ENCODE measurements around the gene GHITM.
"Not testable (repeated sequence)": the region's sequence is repeated elsewhere in the genome, so short reads cannot be mapped to it uniquely, and the experiment has no call there.

Gene GHITM

GRCh38 chr10:84098667-84099066 lies 40.6 kb upstream of the GHITM start:
- H3K4me3 ChIP-seq (ENCODE audit: insufficient read depth, low read length, poor library complexity, severe bottlenecking), result no peak overlapping the region
- H2AFZ ChIP-seq (ENCODE audit: low read depth, low read length, severe bottlenecking), result no peak overlapping the region
- no peaks in the 10 kb centered on the region for H3K27me3 ChIP-seq (ENCODE audit: low read length)
- H4K20me1 ChIP-seq (ENCODE audit: low read depth, low read length), result no peaks in the 10 kb centered on the region
- H3K9me3 ChIP-seq (ENCODE audit: insufficient read depth, low read length), result no peaks in the 10 kb centered on the region
- no peaks in the 10 kb centered on the region for H3K36me3 ChIP-seq (ENCODE audit: low read length)
- no peak overlapping the region for H3K9ac ChIP-seq (ENCODE audit: low read length)
- H3K9me2 ChIP-seq (replicated peaks; ENCODE audit: insufficient read depth, low read length), result no peaks in the 10 kb centered on the region
- TF ChIP-seq EZH2phosphoT487 (conservative IDR thresholded peaks at IDR 0.05; ENCODE audit: low read length), result no peak
- no peak for TF ChIP-seq CTCF (IDR thresholded peaks at IDR 0.05; ENCODE audit: insufficient read depth, low read length, poor library complexity, severe bottlenecking)
- H3K4me2 ChIP-seq (ENCODE audit: low read depth, low read length, poor library complexity, severe bottlenecking), result no peak overlapping the region
- no peak overlapping the region for H3K27ac ChIP-seq (ENCODE audit: low read depth, low read length)
- H3K79me2 ChIP-seq (ENCODE audit: insufficient read depth, low read length), result no peaks in the 10 kb centered on the region
- H3F3A ChIP-seq (ENCODE audit: insufficient read depth), result no peaks in the 10 kb centered on the region

GRCh38 chr10:84101042-84101441 lies 38.3 kb upstream of the GHITM start:
- Histone ChIP-seq H3K79me2 (ENCODE audit: insufficient read depth, low read length) (no peaks in the 10 kb centered on the region), H3K4me3 (ENCODE audit: insufficient read depth, low read length, poor library complexity, severe bottlenecking) (no peak overlapping the region), H3K27ac (ENCODE audit: low read depth, low read length) (no peak overlapping the region), H3K36me3 (ENCODE audit: low read length) (no peaks in the 10 kb centered on the region), H3K9ac (ENCODE audit: low read length) (no peak overlapping the region), H3K27me3 (ENCODE audit: low read length) (no peaks in the 10 kb centered on the region), H3F3A (ENCODE audit: insufficient read depth) (no peaks in the 10 kb centered on the region), H3K9me3 (ENCODE audit: insufficient read depth, low read length) (no peaks in the 10 kb centered on the region), H4K20me1 (ENCODE audit: low read depth, low read length) (no peaks in the 10 kb centered on the region), H3K4me2 (ENCODE audit: low read depth, low read length, poor library complexity, severe bottlenecking) (no peak overlapping the region), H3K9me2 (replicated peaks; ENCODE audit: insufficient read depth, low read length) (no peaks in the 10 kb centered on the region), H2AFZ (ENCODE audit: low read depth, low read length, severe bottlenecking) (no peak overlapping the region)
- no peak for TF ChIP-seq CTCF (IDR thresholded peaks at IDR 0.05; ENCODE audit: insufficient read depth, low read length, poor library complexity, severe bottlenecking)
- no peak for TF ChIP-seq EZH2phosphoT487 (conservative IDR thresholded peaks at IDR 0.05; ENCODE audit: low read length)

GRCh38 chr10:84108797-84109196 lies 30.5 kb upstream of the GHITM start:
- Histone ChIP-seq H3K9ac (ENCODE audit: low read length) (no peak overlapping the region), H3K9me2 (replicated peaks; ENCODE audit: insufficient read depth, low read length) (no peaks in the 10 kb centered on the region), H4K20me1 (ENCODE audit: low read depth, low read length) (no peaks in the 10 kb centered on the region), H3K36me3 (ENCODE audit: low read length) (no peaks in the 10 kb centered on the region), H3K4me3 (ENCODE audit: insufficient read depth, low read length, poor library complexity, severe bottlenecking) (no peak overlapping the region), H3F3A (ENCODE audit: insufficient read depth) (no peaks in the 10 kb centered on the region), H3K27ac (ENCODE audit: low read depth, low read length) (no peak overlapping the region), H2AFZ (ENCODE audit: low read depth, low read length, severe bottlenecking) (no peak overlapping the region), H3K4me2 (ENCODE audit: low read depth, low read length, poor library complexity, severe bottlenecking) (no peak overlapping the region), H3K79me2 (ENCODE audit: insufficient read depth, low read length) (no peaks in the 10 kb centered on the region), H3K9me3 (ENCODE audit: insufficient read depth, low read length) (no peaks in the 10 kb centered on the region), H3K27me3 (ENCODE audit: low read length) (no peaks in the 10 kb centered on the region)
- TF ChIP-seq EZH2phosphoT487 (conservative IDR thresholded peaks at IDR 0.05; ENCODE audit: low read length), result no peak
- no peak for TF ChIP-seq CTCF (IDR thresholded peaks at IDR 0.05; ENCODE audit: insufficient read depth, low read length, poor library complexity, severe bottlenecking)

- H4K20me1 ChIP-seq (ENCODE audit: low read depth, low read length); H3K9me3 ChIP-seq (ENCODE audit: insufficient read depth, low read length); H3F3A ChIP-seq (ENCODE audit: insufficient read depth); H3K36me3 ChIP-seq (ENCODE audit: low read length); H3K27me3 ChIP-seq (ENCODE audit: low read length); H3K4me3 ChIP-seq (ENCODE audit: insufficient read depth, low read length, poor library complexity, severe bottlenecking); H3K9ac ChIP-seq (ENCODE audit: low read length); H3K4me2 ChIP-seq (ENCODE audit: low read depth, low read length, poor library complexity, severe bottlenecking); H3K79me2 ChIP-seq (ENCODE audit: insufficient read depth, low read length); H2AFZ ChIP-seq (ENCODE audit: low read depth, low read length, severe bottlenecking); H3K27ac ChIP-seq (ENCODE audit: low read depth, low read length); H3K9me2 ChIP-seq (replicated peaks; ENCODE audit: insufficient read depth, low read length): not testable (repeated sequence)
Observed at GRCh38 chr10:84109772-84110171, 29.5 kb upstream of the GHITM start.

- not testable (repeated sequence) for H3K36me3 ChIP-seq (ENCODE audit: low read length)
Observed at GRCh38 chr10:84113468-84113867, 25.8 kb upstream of the GHITM start.

More at GRCh38 chr10:84113468-84113867, 25.8 kb upstream of the GHITM start:
- H2AFZ ChIP-seq (ENCODE audit: low read depth, low read length, severe bottlenecking); H3F3A ChIP-seq (ENCODE audit: insufficient read depth); H4K20me1 ChIP-seq (ENCODE audit: low read depth, low read length); H3K27ac ChIP-seq (ENCODE audit: low read depth, low read length); H3K27me3 ChIP-seq (ENCODE audit: low read length); H3K4me3 ChIP-seq (ENCODE audit: insufficient read depth, low read length, poor library complexity, severe bottlenecking); H3K9me3 ChIP-seq (ENCODE audit: insufficient read depth, low read length); H3K79me2 ChIP-seq (ENCODE audit: insufficient read depth, low read length); H3K4me2 ChIP-seq (ENCODE audit: low read depth, low read length, poor library complexity, severe bottlenecking); H3K9ac ChIP-seq (ENCODE audit: low read length); H3K9me2 ChIP-seq (replicated peaks; ENCODE audit: insufficient read depth, low read length): not testable (repeated sequence)

Data from SU-DHL-6 (cell line).